Panc1 (cell line): Measurements from ENCODE around the gene SARS2. TPM values are rescaled to one million over a fixed set of nuclear protein-coding genes. Genes with fewer than 3 reads are reported as not detected.
A peak's percentile ranks its signal among the peaks of the same experiment; 100 is the strongest.

Experiments used
- ATAC-seq: fragments of 200-7000 bp; cut with Tn5 transposase; 2 replicates; pipeline ENCODE4 v1.9.1; 2020; ENCODE audit warnings: mild to moderate bottlenecking, moderate library complexity
- BruUV-seq: library from RNA; stranded (reverse); fragments of 400-500 nt; replicated peaks from 2 replicates; lab custom pipeline; 2021; lab: Mats Ljungman, UMichigan
- CTCF ChIA-PET: fragments of 300-600 bp; sonication (Branson Sonifier 250); formaldehyde crosslinking; loops from one replicate; lab custom pipeline; 2022; ENCODE audit warnings: antibody characterized with exemption; lab: Charles Lee
- POLR2A ChIA-PET: fragments of 300-600 bp; sonication (Branson Sonifier 250); formaldehyde crosslinking; loops from one replicate; lab custom pipeline; 2022; ENCODE audit warnings: antibody characterized with exemption; lab: Charles Lee
- DNase-seq: peaks from one replicate; pipeline ENCODE4 v3.0.0-alpha.2; 2010; ENCODE audit warnings: low read depth, low spot score
- H3K27ac ChIP-seq: 2 replicates; pipeline ENCODE4 v1.5.1; 2011; ENCODE audit warnings: mild to moderate bottlenecking, low read length, inconsistent platforms
- H3K27me3 ChIP-seq: fragments of 200-500 bp; sonication (Bioruptor generic); 2 replicates; pipeline ENCODE4 v1.6.0; 2014; ENCODE audit warnings: low read length, inconsistent platforms; ENCODE audit not compliant: control insufficient read depth, insufficient read depth
- H3K36me3 ChIP-seq: fragments of 200-500 bp; sonication (Bioruptor generic); 2 replicates; pipeline ENCODE4 v1.5.1; 2014; ENCODE audit warnings: inconsistent platforms, mild to moderate bottlenecking, low read length, moderate library complexity; ENCODE audit not compliant: control insufficient read depth, insufficient read depth
- H3K4me1 ChIP-seq: 2 replicates; pipeline ENCODE4 v1.5.1; 2011; ENCODE audit warnings: inconsistent platforms, mild to moderate bottlenecking, low read length, moderate library complexity; ENCODE audit not compliant: control insufficient read depth, insufficient read depth
- H3K4me3 ChIP-seq, 2 experiments: 2 replicates each; pipeline ENCODE4 v1.5.1; 2011 to 2012; ENCODE audit warnings: low read depth in 2 of 2, low read length in 2 of 2, mild to moderate bottlenecking in 2 of 2, inconsistent platforms in 1 of 2, moderate library complexity in 1 of 2
- H3K9me3 ChIP-seq: fragments of 200-500 bp; sonication (Bioruptor generic); 2 replicates; pipeline ENCODE4 v1.5.1; 2014; ENCODE audit warnings: low read depth, mild to moderate bottlenecking, inconsistent platforms, low read length, moderate library complexity; ENCODE audit not compliant: control insufficient read depth, insufficient read depth
- POLR2AphosphoS5 ChIP-seq: IDR thresholded peaks from 2 replicates; pipeline ENCODE4 v1.6.1; 2012; ENCODE audit warnings: mild to moderate bottlenecking, low read depth, low read length, moderate library complexity
- SIN3A ChIP-seq: IDR thresholded peaks from 2 replicates; pipeline ENCODE4 v1.6.1; 2012; ENCODE audit warnings: low read depth, mild to moderate bottlenecking, low read length, moderate library complexity, borderline replicate concordance; ENCODE audit not compliant: insufficient read depth
- TCF7L2 ChIP-seq: IDR thresholded peaks from 2 replicates; pipeline ENCODE4 v1.6.1; 2011; ENCODE audit warnings: mild to moderate bottlenecking, low read depth, low read length, inconsistent platforms
- in situ Hi-C: cut with HindIII; loops from 2 replicates; pipeline ENCODE4 v1.10.0; 2016; ENCODE audit warnings: low sequenced_read_pairs, low pct_unique_long_range_greater_than_20kb
- intact Hi-C: fragments of 100-400 bp; cut with micrococcal nuclease; formaldehyde crosslinking; loops from one replicate; pipeline ENCODE4 v1.10.0; 2022; ENCODE audit not compliant: unreplicated experiment
- total RNA-seq: library from RNA; stranded (reverse); gene quantifications from one replicate; pipeline ENCODE4 v1.2.1, GENCODE V29; 2021; ENCODE audit not compliant: unreplicated experiment
- TF ChIP-seq, protein P1 (sequence below), 2 experiments: IDR thresholded peaks; 2 replicates each; pipeline ENCODE4 v1.6.1; 2011 to 2012; ENCODE audit warnings: low read depth in 2 of 2, control low read depth in 1 of 2, low read length in 1 of 2, mild to moderate bottlenecking in 1 of 2, moderate library complexity in 1 of 2; ENCODE audit not compliant: insufficient read depth in 1 of 2
- TF ChIP-seq, protein P2 (sequence below): fragments of 450-650 bp; IDR thresholded peaks from 2 replicates; pipeline ENCODE4 v1.5.1; 2017; ENCODE audit warnings: mild to moderate bottlenecking

The SARS2 gene
- total RNA-seq, 1 experiment from 2014 or later: 186 TPM

DNA sequence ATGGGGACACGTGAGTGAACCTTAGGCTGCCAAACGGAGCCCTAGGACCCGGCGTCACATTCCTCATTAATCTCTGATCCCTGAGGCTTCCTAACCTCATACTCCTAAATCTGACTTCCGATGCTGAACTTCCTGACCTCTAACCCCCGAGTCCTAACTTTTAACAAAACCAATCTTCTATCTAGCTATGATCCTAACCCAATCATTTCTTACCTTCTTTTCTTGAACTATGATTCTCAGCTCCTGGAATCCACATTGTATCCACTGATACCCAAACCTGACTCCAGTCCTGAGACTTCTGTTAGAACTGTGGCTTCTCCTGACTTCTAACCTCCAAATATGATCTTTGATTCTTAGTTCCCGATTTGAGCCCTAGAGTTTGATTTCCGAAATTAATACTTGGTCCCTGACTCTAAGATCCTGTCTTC lies 30.3 kb downstream of the SARS2 start:
- peaks cover 24% of the 10 kb centered on the region for H3K4me1 ChIP-seq
- ChIA-PET POLR2A (interaction anchor here (0.6 to 1.7 kb wide), 14 partner anchors 9 to 281 kb away, joined by 3 to 30 read pairs (median 6); partner anchors contain the start of genes EIF3K, HNRNPL, MRPS12 and SARS2), CTCF (interaction anchor here (0.5 to 1.6 kb wide), 9 partner anchors 13 to 261 kb away, joined by 3 to 19 read pairs (median 6); partner anchors contain the start of genes MRPS12 and SARS2)
- TF ChIP-seq SIN3A (no peak), POLR2AphosphoS5 (no peak; the same call in 1 of the 2 replicates), TCF7L2 (no peak)
- TF ChIP-seq, protein P1, sequence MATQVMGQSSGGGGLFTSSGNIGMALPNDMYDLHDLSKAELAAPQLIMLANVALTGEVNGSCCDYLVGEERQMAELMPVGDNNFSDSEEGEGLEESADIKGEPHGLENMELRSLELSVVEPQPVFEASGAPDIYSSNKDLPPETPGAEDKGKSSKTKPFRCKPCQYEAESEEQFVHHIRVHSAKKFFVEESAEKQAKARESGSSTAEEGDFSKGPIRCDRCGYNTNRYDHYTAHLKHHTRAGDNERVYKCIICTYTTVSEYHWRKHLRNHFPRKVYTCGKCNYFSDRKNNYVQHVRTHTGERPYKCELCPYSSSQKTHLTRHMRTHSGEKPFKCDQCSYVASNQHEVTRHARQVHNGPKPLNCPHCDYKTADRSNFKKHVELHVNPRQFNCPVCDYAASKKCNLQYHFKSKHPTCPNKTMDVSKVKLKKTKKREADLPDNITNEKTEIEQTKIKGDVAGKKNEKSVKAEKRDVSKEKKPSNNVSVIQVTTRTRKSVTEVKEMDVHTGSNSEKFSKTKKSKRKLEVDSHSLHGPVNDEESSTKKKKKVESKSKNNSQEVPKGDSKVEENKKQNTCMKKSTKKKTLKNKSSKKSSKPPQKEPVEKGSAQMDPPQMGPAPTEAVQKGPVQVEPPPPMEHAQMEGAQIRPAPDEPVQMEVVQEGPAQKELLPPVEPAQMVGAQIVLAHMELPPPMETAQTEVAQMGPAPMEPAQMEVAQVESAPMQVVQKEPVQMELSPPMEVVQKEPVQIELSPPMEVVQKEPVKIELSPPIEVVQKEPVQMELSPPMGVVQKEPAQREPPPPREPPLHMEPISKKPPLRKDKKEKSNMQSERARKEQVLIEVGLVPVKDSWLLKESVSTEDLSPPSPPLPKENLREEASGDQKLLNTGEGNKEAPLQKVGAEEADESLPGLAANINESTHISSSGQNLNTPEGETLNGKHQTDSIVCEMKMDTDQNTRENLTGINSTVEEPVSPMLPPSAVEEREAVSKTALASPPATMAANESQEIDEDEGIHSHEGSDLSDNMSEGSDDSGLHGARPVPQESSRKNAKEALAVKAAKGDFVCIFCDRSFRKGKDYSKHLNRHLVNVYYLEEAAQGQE (IDR thresholded peaks at IDR 0.05; ENCODE audit: insufficient read depth in 1 of 2, low read depth in 2 of 2, low read length in 1 of 2): no peak
- TF ChIP-seq, protein P2, sequence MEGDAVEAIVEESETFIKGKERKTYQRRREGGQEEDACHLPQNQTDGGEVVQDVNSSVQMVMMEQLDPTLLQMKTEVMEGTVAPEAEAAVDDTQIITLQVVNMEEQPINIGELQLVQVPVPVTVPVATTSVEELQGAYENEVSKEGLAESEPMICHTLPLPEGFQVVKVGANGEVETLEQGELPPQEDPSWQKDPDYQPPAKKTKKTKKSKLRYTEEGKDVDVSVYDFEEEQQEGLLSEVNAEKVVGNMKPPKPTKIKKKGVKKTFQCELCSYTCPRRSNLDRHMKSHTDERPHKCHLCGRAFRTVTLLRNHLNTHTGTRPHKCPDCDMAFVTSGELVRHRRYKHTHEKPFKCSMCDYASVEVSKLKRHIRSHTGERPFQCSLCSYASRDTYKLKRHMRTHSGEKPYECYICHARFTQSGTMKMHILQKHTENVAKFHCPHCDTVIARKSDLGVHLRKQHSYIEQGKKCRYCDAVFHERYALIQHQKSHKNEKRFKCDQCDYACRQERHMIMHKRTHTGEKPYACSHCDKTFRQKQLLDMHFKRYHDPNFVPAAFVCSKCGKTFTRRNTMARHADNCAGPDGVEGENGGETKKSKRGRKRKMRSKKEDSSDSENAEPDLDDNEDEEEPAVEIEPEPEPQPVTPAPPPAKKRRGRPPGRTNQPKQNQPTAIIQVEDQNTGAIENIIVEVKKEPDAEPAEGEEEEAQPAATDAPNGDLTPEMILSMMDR: no peak
- no peaks in the 10 kb centered on the region for H3K27me3 ChIP-seq
- intact Hi-C loops (no loop called here), in situ Hi-C loops (no loop called here)
- peak overlapping the region; percentile 55 to 75 for H3K4me3 ChIP-seq
- H3K36me3 ChIP-seq: no peaks in the 10 kb centered on the region; the same call in 1 of the 2 replicates
- BruUV-seq: no TSS peak
- ATAC-seq (no peak), DNase-seq (peak; percentile 57)
- H3K27ac ChIP-seq: peak overlapping the region; percentile 89
- H3K9me3 ChIP-seq: peaks cover 6% of the 10 kb centered on the region; the same call in 1 of the 2 replicates

DNA sequence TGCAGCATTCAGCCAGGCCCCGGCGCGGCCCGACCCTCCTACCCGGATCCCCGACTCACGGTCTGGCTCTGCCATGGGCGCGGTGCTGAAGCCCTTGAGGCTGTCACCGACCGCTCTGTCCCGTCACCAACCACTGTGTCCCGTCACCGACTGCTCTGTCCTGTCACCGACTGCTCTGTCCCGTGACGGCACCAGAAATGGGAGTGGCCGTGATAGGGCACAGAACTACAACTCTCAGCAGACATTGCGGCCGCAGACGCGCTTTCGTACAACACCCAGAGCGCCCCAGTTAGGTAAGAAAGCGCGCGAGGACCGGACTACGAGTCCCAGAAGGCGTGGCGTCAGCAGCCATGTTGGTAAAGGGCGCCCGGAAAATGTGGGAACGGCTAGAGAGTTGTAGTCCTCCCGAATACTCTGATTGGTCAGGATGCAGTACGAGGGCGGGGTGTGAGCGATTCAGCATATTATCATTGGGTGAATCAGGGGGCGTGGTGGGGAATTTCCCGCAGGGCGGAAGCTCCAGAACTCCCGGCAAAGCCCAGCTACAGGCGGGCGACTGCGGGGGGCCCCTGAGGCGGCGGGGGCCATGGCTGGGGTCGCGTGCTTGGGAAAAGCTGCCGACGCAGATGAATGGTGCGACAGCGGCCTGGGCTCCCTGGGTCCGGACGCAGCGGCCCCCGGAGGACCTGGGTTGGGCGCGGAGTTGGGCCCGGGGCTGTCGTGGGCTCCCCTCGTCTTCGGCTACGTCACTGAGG lies 30.9 kb downstream of the SARS2 start, which contains the start of the genes NFKBIB and SIRT2:
Gene NFKBIB, plus strand, starts transcription at position 523 of the 755 bp plus-strand sequence. Its CDS starts 64 bp downstream, at position 587.
Gene SIRT2, minus strand, starts transcription at position 172 of the 755 bp plus-strand sequence. Its CDS starts 97 bp downstream, at position 75.
- Histone ChIP-seq H3K36me3 (no peaks in the 10 kb centered on the region), H3K9me3 (peaks cover 6% of the 10 kb centered on the region; the same call in 1 of the 2 replicates), H3K27ac (peak within 1 kb of the TSS; percentile 89), H3K4me1 (peaks cover 21% of the 10 kb centered on the region), H3K27me3 (no peaks in the 10 kb centered on the region), H3K4me3 (peak within 1 kb of the TSS; percentile 55 to 75)
- POLR2A ChIA-PET: interaction anchor here (0.5 to 1.7 kb wide), 12 partner anchors 10 to 281 kb away, joined by 3 to 30 read pairs (median 6); partner anchors contain the start of genes EIF3K, HNRNPL, MRPS12 and SARS2
- CTCF ChIA-PET: interaction anchor here (0.5 to 1.6 kb wide), 7 partner anchors 12 to 497 kb away, joined by 3 to 19 read pairs (median 6); partner anchors contain the start of genes MRPS12 and SARS2
- in situ Hi-C loops (no loop called here), intact Hi-C loops (loop anchor here (5.0 kb wide), 1 partner anchor 47 kb away; no protein-coding TSS in a partner anchor)
- no TSS peak for BruUV-seq
- peak; percentile 97 for ATAC-seq
- TF ChIP-seq SIN3A (peak; percentile 98), TCF7L2 (peak; percentile 89), POLR2AphosphoS5 (peak; percentile 98)
- TF ChIP-seq, protein P1 (IDR thresholded peaks at IDR 0.05; ENCODE audit: insufficient read depth in 1 of 2, low read depth in 2 of 2, low read length in 1 of 2): no peak
- TF ChIP-seq, protein P2: no peak
- DNase-seq: peak; percentile 100
